ENCODE measurements around the gene MEIOSIN. TPM values are rescaled to one million over a fixed set of nuclear protein-coding genes. Genes with fewer than 3 reads are reported as not detected.
A peak's percentile ranks its signal among the peaks of the same experiment; 100 is the strongest.

The MEIOSIN gene
- total RNA-seq, 1 experiment from 2014 or later, result not detected

DNA sequence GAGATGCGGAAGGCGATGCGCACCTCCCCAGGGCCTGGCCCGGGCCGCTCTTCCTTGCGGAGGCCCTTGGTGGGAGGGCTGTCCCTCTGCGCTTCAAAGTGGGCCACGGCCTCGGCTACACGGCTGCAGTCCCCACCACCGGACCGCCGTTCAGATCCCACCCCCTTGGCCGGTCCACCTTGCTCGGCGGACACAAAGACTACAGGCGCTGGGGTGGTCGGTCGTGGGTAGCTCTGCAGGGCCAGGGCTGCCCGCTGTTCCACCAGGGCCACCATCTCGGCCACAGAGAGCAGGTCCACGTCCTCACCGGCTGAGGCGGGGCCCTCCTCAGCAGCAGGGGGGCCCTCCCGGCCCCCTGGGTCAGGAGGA, 20.6 kb upstream of the MEIOSIN start:
- peaks cover 7% of the 10 kb centered on the region for H3K36me3 ChIP-seq (ENCODE audit: insufficient read depth, low read length, poor library complexity, severe bottlenecking)
- no peak overlapping the region for H3K4me3 ChIP-seq (ENCODE audit: low read depth, low read length, poor library complexity, severe bottlenecking)
- TF ChIP-seq, protein P1, sequence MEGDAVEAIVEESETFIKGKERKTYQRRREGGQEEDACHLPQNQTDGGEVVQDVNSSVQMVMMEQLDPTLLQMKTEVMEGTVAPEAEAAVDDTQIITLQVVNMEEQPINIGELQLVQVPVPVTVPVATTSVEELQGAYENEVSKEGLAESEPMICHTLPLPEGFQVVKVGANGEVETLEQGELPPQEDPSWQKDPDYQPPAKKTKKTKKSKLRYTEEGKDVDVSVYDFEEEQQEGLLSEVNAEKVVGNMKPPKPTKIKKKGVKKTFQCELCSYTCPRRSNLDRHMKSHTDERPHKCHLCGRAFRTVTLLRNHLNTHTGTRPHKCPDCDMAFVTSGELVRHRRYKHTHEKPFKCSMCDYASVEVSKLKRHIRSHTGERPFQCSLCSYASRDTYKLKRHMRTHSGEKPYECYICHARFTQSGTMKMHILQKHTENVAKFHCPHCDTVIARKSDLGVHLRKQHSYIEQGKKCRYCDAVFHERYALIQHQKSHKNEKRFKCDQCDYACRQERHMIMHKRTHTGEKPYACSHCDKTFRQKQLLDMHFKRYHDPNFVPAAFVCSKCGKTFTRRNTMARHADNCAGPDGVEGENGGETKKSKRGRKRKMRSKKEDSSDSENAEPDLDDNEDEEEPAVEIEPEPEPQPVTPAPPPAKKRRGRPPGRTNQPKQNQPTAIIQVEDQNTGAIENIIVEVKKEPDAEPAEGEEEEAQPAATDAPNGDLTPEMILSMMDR (conservative IDR thresholded peaks at IDR 0.05; ENCODE audit: low read depth, low read length), result no peak
- TF ChIP-seq EZH2 (IDR thresholded peaks at IDR 0.05; ENCODE audit: borderline replicate concordance, low read depth, low read length, poor library complexity, severe bottlenecking), result no peak
- no peaks in the 10 kb centered on the region for H3K9me3 ChIP-seq (ENCODE audit: low read depth, low read length, poor library complexity, severe bottlenecking)
- H3K4me1 ChIP-seq (ENCODE audit: insufficient read depth, low read length, poor library complexity, severe bottlenecking), result peaks cover under 1% of the 10 kb centered on the region
- no peaks in the 10 kb centered on the region for H3K27me3 ChIP-seq (replicated peaks; ENCODE audit: insufficient read depth, low read depth, low read length, poor library complexity)
- no peak overlapping the region for H3K27ac ChIP-seq (ENCODE audit: low read depth, low read length, poor library complexity, severe bottlenecking)
- POLR2A ChIA-PET (ENCODE audit: low non-redundant PET), result no interaction called here
- CTCF ChIA-PET, result no interaction called here
- BruUV-seq (replicated peaks), result no TSS peak
- intact Hi-C loops (cut with micrococcal nuclease; ENCODE audit: unreplicated experiment), result no loop called here
- no peak for DNase-seq (ENCODE audit: low spot score)

DNA sequence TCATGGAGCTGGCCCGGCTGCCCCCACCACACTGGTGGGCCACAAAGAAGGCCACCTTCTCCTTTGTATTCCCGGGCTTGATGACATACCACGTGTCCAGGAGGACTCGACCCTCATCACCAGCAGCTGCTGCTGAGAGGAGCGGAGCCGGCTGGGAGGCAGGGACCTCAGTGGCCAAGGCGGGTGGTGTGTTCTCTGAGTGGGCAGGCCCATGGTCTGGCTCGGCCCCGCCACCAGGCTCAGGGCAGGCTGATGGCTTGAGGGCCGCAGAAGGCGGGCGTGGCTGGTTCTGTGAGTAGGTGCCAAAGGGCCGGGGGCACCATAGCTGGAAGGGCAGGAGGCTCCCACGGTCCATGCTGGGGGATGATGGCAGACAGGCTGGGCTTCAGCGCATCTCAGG, 20.1 kb upstream of the MEIOSIN start:
- no TSS peak for BruUV-seq (replicated peaks)

DNA sequence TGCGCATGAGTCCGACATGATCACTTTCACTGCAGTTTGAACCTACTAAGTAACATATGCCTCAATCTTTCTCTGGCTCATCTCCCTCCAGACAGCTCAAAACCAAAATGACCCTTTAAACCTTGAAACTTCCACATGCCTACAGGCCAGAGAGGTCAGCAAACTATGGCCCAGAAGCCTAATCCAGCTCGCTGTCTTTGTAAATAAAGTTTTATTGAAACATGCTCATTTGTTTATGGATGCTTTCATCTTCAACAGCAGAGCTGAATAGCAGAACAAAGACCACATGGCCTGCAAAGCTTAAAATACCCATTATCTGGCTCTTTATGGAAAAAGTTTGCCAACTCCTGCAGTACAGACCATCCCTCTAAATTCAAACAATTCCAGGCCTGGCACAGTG, 18.1 kb upstream of the MEIOSIN start:
- H3K27me3 ChIP-seq (replicated peaks; ENCODE audit: insufficient read depth, low read depth, low read length, poor library complexity), result no peaks in the 10 kb centered on the region
- H3K27ac ChIP-seq (ENCODE audit: low read depth, low read length, poor library complexity, severe bottlenecking), result peak overlapping the region; percentile 8
- H3K4me3 ChIP-seq (ENCODE audit: low read depth, low read length, poor library complexity, severe bottlenecking), result no peak overlapping the region
- H3K9me3 ChIP-seq (ENCODE audit: low read depth, low read length, poor library complexity, severe bottlenecking), result no peaks in the 10 kb centered on the region
- POLR2A ChIA-PET (ENCODE audit: low non-redundant PET), result no interaction called here
- TF ChIP-seq, protein P1 (conservative IDR thresholded peaks at IDR 0.05; ENCODE audit: low read depth, low read length), result no peak
- TF ChIP-seq EZH2 (IDR thresholded peaks at IDR 0.05; ENCODE audit: borderline replicate concordance, low read depth, low read length, poor library complexity, severe bottlenecking), result no peak
- BruUV-seq (replicated peaks), result no TSS peak
- DNase-seq (ENCODE audit: low spot score), result no peak
- CTCF ChIA-PET, result no interaction called here
- peaks cover 8% of the 10 kb centered on the region for H3K4me1 ChIP-seq (ENCODE audit: insufficient read depth, low read length, poor library complexity, severe bottlenecking)
- intact Hi-C loops (cut with micrococcal nuclease; ENCODE audit: unreplicated experiment), result no loop called here
- peaks cover 7% of the 10 kb centered on the region for H3K36me3 ChIP-seq (ENCODE audit: insufficient read depth, low read length, poor library complexity, severe bottlenecking)

More for the DNA sequence above, 20.1 kb upstream of the MEIOSIN start:
- POLR2A ChIA-PET (ENCODE audit: low non-redundant PET), result no interaction called here
- CTCF ChIA-PET, result no interaction called here
- no peak overlapping the region for H3K4me3 ChIP-seq (ENCODE audit: low read depth, low read length, poor library complexity, severe bottlenecking)
- intact Hi-C loops (cut with micrococcal nuclease; ENCODE audit: unreplicated experiment), result no loop called here
- H3K9me3 ChIP-seq (ENCODE audit: low read depth, low read length, poor library complexity, severe bottlenecking), result no peaks in the 10 kb centered on the region
- no peak for DNase-seq (ENCODE audit: low spot score)
- peaks cover 7% of the 10 kb centered on the region for H3K36me3 ChIP-seq (ENCODE audit: insufficient read depth, low read length, poor library complexity, severe bottlenecking)
- no peak overlapping the region for H3K27ac ChIP-seq (ENCODE audit: low read depth, low read length, poor library complexity, severe bottlenecking)
- no peaks in the 10 kb centered on the region for H3K27me3 ChIP-seq (replicated peaks; ENCODE audit: insufficient read depth, low read depth, low read length, poor library complexity)
- TF ChIP-seq EZH2 (IDR thresholded peaks at IDR 0.05; ENCODE audit: borderline replicate concordance, low read depth, low read length, poor library complexity, severe bottlenecking), result no peak
- TF ChIP-seq, protein P1 (conservative IDR thresholded peaks at IDR 0.05; ENCODE audit: low read depth, low read length), result no peak
- H3K4me1 ChIP-seq (ENCODE audit: insufficient read depth, low read length, poor library complexity, severe bottlenecking), result peaks cover 5% of the 10 kb centered on the region

All from A673 (cell line).